Activated CD8-positive, alpha-beta T cell treated with anti-CD3 and anti-CD28 coated beads, Interleukin-2, amount 10 ng/mL, durations not matched to agents 7 days and 5 days (primary cell): ENCODE data around the gene SPIN4. TPM values are rescaled to one million over a fixed set of nuclear protein-coding genes. Genes with fewer than 3 reads are reported as not detected.
"Not testable (repeated sequence)": the region's sequence is repeated elsewhere in the genome, so short reads cannot be mapped to it uniquely, and the experiment has no call there.

Experiments
- ATAC-seq: fragments of 150-1000 bp; cut with Tn5 transposase; one replicate; pipeline ENCODE4 v1.10.0; 2021; ENCODE audit warnings: moderate library complexity
- CTCF ChIA-PET: fragments of 350-600 bp; sonication (Branson Sonifier 250); formaldehyde crosslinking; loops from one replicate; lab custom pipeline; 2021; ENCODE audit warnings: antibody characterized with exemption; lab: Charles Lee
- POLR2A ChIA-PET: fragments of 350-600 bp; sonication (Branson Sonifier 250); formaldehyde crosslinking; loops from one replicate; lab custom pipeline; 2021; ENCODE audit warnings: antibody characterized with exemption; lab: Charles Lee
- DNase-seq: peaks from one replicate; pipeline ENCODE4 v3.0.0-alpha.2; 2020
- H3K27ac Mint-ChIP-seq: one replicate; pipeline ENCODE4 v1.8.0; 2021; ENCODE audit warnings: mild to moderate bottlenecking, mixed read lengths
- H3K27me3 Mint-ChIP-seq: one replicate; pipeline ENCODE4 v1.8.0; 2021; ENCODE audit warnings: low read depth, mixed read lengths
- H3K36me3 Mint-ChIP-seq: one replicate; pipeline ENCODE4 v1.8.0; 2021; ENCODE audit warnings: low read depth, mixed read lengths
- H3K4me1 Mint-ChIP-seq: one replicate; pipeline ENCODE4 v1.8.0; 2021; ENCODE audit warnings: low read depth, mixed read lengths
- H3K4me3 Mint-ChIP-seq: one replicate; pipeline ENCODE4 v1.8.0; 2021; ENCODE audit warnings: mild to moderate bottlenecking, mixed read lengths
- H3K9me3 Mint-ChIP-seq: one replicate; pipeline ENCODE4 v1.8.0; 2022; ENCODE audit warnings: mixed read lengths; ENCODE audit not compliant: insufficient read depth
- total RNA-seq, 2 experiments: library from RNA; stranded (reverse); gene quantifications; one replicate each; pipeline ENCODE4 v1.2.3, GENCODE V29; 2021

The SPIN4 gene
- total RNA-seq: 10 to 100 TPM; 13.4 to 13.8 TPM

- POLR2A ChIA-PET: no interaction called here
- Mint-ChIP-seq H3K4me3 (peak within 1 kb of the TSS; percentile 96), H3K27me3 (no peaks in the 10 kb centered on the region), H3K4me1 (peaks cover 26% of the 10 kb centered on the region), H3K36me3 (peaks cover 11% of the 10 kb centered on the region), H3K27ac (peak within 1 kb of the TSS; percentile 93), H3K9me3 (no peaks in the 10 kb centered on the region)
- CTCF ChIA-PET: no interaction called here
- peak; percentile 92 for ATAC-seq
- peak; percentile 82 for DNase-seq
These were observed at the start of gene SPIN4 for GRCh38 chrX:63350941-63351616. SPIN4 (minus strand) TSS chrX:63351332; CDS start chrX:63350819, 513 bp downstream.

DNA sequence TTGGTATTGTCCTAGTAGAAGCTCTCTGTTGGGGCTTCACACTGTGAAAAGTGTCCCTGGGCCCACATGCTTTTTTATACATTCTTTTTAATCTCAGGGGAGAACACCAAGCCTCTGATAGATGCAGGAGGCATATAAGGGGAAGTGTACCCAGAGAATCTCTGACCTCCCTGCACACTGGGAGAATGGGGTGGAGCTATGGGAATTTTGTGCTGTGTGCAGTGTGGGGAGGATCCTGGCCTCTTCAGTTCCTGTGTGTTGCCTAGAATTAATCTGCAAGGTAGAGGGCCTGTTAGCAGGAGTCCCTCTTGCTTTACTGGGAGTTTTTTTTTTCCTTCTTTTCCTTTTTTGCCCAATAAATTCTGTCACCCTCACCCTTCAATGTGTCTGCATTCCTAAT is 49.2 kb upstream of the SPIN4 start:
- no peaks in the 10 kb centered on the region for H3K4me1 Mint-ChIP-seq
- H3K27ac Mint-ChIP-seq: no peak overlapping the region
- DNase-seq (no peak), ATAC-seq (no peak)
- H3K4me3 Mint-ChIP-seq: no peak overlapping the region
- ChIA-PET POLR2A (no interaction called here), CTCF (no interaction called here)
- H3K36me3 Mint-ChIP-seq: no peaks in the 10 kb centered on the region
- H3K27me3 Mint-ChIP-seq: no peaks in the 10 kb centered on the region
- no peaks in the 10 kb centered on the region for H3K9me3 Mint-ChIP-seq

DNA sequence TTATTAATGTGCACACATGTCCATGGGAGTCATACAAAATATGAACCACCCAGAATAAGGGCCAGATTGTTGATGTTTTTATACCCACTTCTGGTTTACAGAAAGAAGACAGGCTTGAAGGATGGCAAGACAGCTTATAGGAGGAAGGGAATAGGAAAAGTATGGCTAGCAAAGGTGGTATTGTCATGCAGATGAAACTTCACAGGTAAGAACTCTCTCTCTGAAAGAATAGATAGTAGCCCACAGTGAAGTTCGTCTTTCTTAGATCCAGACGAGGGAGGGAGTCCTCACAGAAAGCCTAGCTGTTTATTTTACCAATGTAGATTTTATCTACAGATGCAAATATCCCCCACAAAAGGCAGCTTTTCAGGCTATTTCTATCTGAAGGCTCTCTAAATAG is 43.7 kb upstream of the SPIN4 start:
- Mint-ChIP-seq H3K36me3 (no peaks in the 10 kb centered on the region), H3K9me3 (no peaks in the 10 kb centered on the region), H3K27me3 (no peaks in the 10 kb centered on the region), H3K4me1 (no peaks in the 10 kb centered on the region), H3K4me3 (no peak overlapping the region), H3K27ac (no peak overlapping the region)
- DNase-seq: no peak
- ATAC-seq: no peak
- CTCF ChIA-PET: no interaction called here
- POLR2A ChIA-PET: no interaction called here

GRCh38 chrX:63393094-63393493 is 42.0 kb upstream of the SPIN4 start:
- H3K9me3 Mint-ChIP-seq, H3K36me3 Mint-ChIP-seq, H3K27me3 Mint-ChIP-seq, DNase-seq, H3K27ac Mint-ChIP-seq, H3K4me3 Mint-ChIP-seq, POLR2A ChIA-PET, ATAC-seq, H3K4me1 Mint-ChIP-seq, CTCF ChIA-PET: not testable (repeated sequence)

- Mint-ChIP-seq H3K4me1 (no peaks in the 10 kb centered on the region), H3K36me3 (no peaks in the 10 kb centered on the region), H3K27me3 (no peaks in the 10 kb centered on the region), H3K9me3 (no peaks in the 10 kb centered on the region), H3K4me3 (no peak overlapping the region), H3K27ac (no peak overlapping the region)
- POLR2A ChIA-PET: no interaction called here
- CTCF ChIA-PET: no interaction called here
- DNase-seq: no peak
- ATAC-seq: no peak
These were observed 36.3 kb upstream of the SPIN4 start for GRCh38 chrX:63387411-63387810.

DNA sequence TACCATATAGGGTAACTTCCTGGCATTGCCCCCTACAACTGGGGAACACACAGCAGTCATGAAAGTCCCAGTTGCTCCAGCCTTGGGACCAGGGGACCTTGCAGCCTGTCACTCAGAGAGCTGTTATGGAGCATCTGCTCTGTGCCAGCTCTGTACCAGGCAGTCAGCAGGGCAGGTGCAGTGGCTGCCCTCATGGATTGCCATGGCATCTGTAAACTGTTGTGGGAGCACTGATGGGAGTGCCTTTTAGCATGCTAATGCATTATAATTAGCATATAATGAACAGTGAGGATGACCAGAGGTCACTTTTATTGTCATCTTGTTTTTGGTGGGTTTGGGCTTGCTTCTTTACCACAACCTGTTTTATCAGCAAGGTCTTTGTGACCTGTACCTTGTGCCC is 33.1 kb upstream of the SPIN4 start:
- POLR2A ChIA-PET, H3K27ac Mint-ChIP-seq, H3K36me3 Mint-ChIP-seq, CTCF ChIA-PET, H3K27me3 Mint-ChIP-seq, DNase-seq, H3K4me3 Mint-ChIP-seq, H3K4me1 Mint-ChIP-seq, H3K9me3 Mint-ChIP-seq, ATAC-seq: not testable (repeated sequence)

GRCh38 chrX:63373012-63373411 is 21.9 kb upstream of the SPIN4 start:
- DNase-seq, H3K27ac Mint-ChIP-seq, H3K36me3 Mint-ChIP-seq, H3K9me3 Mint-ChIP-seq, POLR2A ChIA-PET, H3K4me1 Mint-ChIP-seq, H3K27me3 Mint-ChIP-seq, ATAC-seq, H3K4me3 Mint-ChIP-seq, CTCF ChIA-PET: not testable (repeated sequence)

DNA sequence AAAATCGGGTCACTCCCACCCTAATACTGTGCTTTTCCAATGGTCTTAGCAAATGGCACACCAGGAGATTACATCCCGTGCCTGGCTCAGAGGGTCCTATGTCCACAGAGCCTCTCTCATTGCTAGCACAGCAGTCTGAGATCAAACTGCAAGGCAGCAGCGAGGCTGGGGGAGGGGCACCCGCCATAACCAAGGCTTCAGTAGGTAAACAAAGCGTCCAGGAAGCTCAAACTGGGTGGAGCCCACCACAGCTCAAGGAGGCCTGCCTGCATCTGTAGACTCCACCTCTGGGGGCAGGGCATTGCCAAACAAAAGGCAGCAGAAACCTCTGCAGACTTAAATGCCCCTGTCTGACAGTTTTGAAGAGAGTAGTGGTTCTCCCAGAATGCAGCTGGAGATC is 16.6 kb upstream of the SPIN4 start:
- H3K9me3 Mint-ChIP-seq, DNase-seq, H3K27me3 Mint-ChIP-seq, H3K36me3 Mint-ChIP-seq, ATAC-seq, H3K27ac Mint-ChIP-seq, H3K4me1 Mint-ChIP-seq, CTCF ChIA-PET, H3K4me3 Mint-ChIP-seq, POLR2A ChIA-PET: not testable (repeated sequence)

DNA sequence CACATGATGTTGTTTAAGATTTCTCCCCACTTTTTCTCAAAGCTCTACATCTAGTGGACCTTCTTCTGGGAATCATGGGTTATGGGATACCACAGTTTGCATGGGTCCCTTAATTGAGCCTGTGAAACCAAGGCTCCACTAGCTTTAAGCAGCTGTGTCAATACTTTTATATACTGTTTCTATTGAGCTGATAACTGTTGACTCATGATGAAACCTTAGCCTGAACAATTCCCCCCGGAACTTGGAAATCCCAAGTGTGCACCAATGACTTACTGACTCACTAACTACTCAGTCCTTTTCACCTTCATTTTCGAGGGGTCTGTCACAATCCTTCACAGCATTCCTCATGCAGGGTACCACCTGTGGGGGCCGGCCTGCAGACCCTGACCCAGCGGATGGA is 12.7 kb upstream of the SPIN4 start:
- H3K27me3 Mint-ChIP-seq: no peaks in the 10 kb centered on the region
- CTCF ChIA-PET: no interaction called here
- H3K27ac Mint-ChIP-seq: no peak overlapping the region
- H3K4me1 Mint-ChIP-seq: no peaks in the 10 kb centered on the region
- no peaks in the 10 kb centered on the region for H3K9me3 Mint-ChIP-seq
- no peaks in the 10 kb centered on the region for H3K36me3 Mint-ChIP-seq
- ATAC-seq (no peak), DNase-seq (no peak)
- H3K4me3 Mint-ChIP-seq: no peak overlapping the region
- POLR2A ChIA-PET: no interaction called here

DNA sequence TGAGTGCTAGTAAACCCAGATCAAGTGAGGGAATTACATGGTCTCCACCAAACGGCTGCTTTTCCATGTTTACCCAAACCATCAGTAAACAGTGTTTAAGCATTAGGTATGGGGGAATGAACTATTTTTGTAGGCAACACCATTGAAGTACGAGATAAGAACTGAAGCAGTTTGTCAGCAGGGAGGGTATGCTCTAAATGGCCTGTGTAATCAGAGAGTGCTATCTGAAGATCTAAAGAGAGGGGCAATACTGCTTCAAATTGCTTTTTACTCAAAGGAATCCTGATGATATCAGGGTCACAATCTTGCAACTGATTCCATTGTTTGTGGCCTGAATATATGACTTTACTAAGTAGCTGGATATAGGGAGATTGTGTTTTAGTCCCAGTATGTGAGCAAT is 10.4 kb upstream of the SPIN4 start:
- Mint-ChIP-seq H3K27ac (no peak overlapping the region), H3K4me3 (no peak overlapping the region), H3K36me3 (no peaks in the 10 kb centered on the region), H3K4me1 (no peaks in the 10 kb centered on the region), H3K9me3 (no peaks in the 10 kb centered on the region), H3K27me3 (no peaks in the 10 kb centered on the region)
- DNase-seq (no peak), ATAC-seq (no peak)
- ChIA-PET POLR2A (no interaction called here), CTCF (no interaction called here)

DNA sequence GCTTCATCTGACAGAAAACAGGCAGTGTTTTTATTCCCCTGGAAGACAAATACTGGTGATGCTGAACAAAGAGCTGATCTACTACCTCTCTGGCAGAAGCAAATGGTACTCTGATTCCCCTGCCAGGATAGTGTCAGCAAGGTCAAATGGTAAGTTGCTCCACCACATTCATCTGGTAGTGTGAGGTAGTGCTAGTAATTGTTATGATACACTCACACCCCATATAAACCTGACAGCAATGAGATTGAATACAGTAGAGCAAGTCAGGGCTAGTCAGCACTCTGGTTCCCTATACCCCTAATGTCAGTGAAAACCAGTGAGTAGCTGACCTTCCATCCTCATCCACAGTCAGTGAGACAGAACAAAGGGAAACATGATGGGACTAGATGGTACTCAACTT is 3.4 kb upstream of the SPIN4 start:
- peaks cover 23% of the 10 kb centered on the region for H3K4me1 Mint-ChIP-seq
- CTCF ChIA-PET: no interaction called here
- no peaks in the 10 kb centered on the region for H3K27me3 Mint-ChIP-seq
- DNase-seq: no peak
- H3K36me3 Mint-ChIP-seq: peaks cover 8% of the 10 kb centered on the region
- no peak overlapping the region for H3K27ac Mint-ChIP-seq
- ATAC-seq: no peak
- no peaks in the 10 kb centered on the region for H3K9me3 Mint-ChIP-seq
- POLR2A ChIA-PET: no interaction called here
- H3K4me3 Mint-ChIP-seq: no peak overlapping the region

GRCh38 chrX:63350465-63350877 is 661 bp downstream of the SPIN4 start:
- CTCF ChIA-PET: no interaction called here
- peak overlapping the region; percentile 96 for H3K4me3 Mint-ChIP-seq

DNA sequence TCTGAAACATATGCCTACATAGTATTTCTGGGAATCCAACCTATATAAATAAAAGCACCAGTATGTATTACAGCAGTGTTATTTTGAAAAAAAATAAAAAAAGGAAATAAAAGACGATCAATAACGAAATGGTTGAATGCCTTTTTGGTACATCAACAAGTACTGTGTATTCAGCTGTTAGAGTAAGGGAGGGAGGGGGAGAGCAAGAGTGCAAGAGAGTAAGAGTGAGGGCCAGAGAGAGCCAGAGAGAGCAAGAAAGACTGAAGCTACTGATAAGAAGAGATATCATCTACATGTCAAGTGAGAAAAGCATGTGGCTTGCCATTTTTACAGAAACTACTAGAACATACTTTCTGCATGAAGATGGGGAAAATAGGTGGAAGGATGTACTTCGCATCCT is 1.8 kb downstream of the SPIN4 start:
- POLR2A ChIA-PET: no interaction called here

More at GRCh38 chrX:63350465-63350877, 661 bp downstream of the SPIN4 start:
- POLR2A ChIA-PET: no interaction called here
- ATAC-seq (peak; percentile 63), DNase-seq (peak; percentile 45)
- peaks cover 26% of the 10 kb centered on the region for H3K4me1 Mint-ChIP-seq
- H3K36me3 Mint-ChIP-seq: peaks cover 11% of the 10 kb centered on the region
- peak overlapping the region; percentile 93 for H3K27ac Mint-ChIP-seq
- H3K9me3 Mint-ChIP-seq: no peaks in the 10 kb centered on the region
- H3K27me3 Mint-ChIP-seq: no peaks in the 10 kb centered on the region

More for the DNA sequence above, 1.8 kb downstream of the SPIN4 start:
- Mint-ChIP-seq H3K4me1 (peaks cover 25% of the 10 kb centered on the region), H3K27me3 (no peaks in the 10 kb centered on the region), H3K4me3 (peak overlapping the region; percentile 96), H3K9me3 (no peaks in the 10 kb centered on the region), H3K27ac (peak overlapping the region; percentile 45), H3K36me3 (peaks cover 11% of the 10 kb centered on the region)
- CTCF ChIA-PET: interaction anchor here (1.1 kb wide), 1 partner anchor 211 kb away, joined by 3 read pairs; no protein-coding TSS in a partner anchor
- ATAC-seq: no peak
- DNase-seq: no peak
